Activated CD4-positive, alpha-beta T cell treated with anti-CD3 and anti-CD28 coated beads for 24 hours (primary cell): Measurements from ENCODE around the gene DHTKD1.
A peak's percentile ranks its signal among the peaks of the same experiment; 100 is the strongest.

ENCODE experiments used
- DNase-seq, 2 donors: peaks; one replicate each; pipeline ENCODE4 v3.0.0-alpha.2; 2020; ENCODE audit warnings: low read depth in 2 of 2

The DHTKD1 gene

GRCh38 chr10:12068449-12069269 lies at the start of gene DHTKD1:
TSS of gene DHTKD1 (plus strand) at chr10:12068954. CDS start at chr10:12069034, 80 bp downstream.
- peak; percentile 98 to 99 for DNase-seq

DNA sequence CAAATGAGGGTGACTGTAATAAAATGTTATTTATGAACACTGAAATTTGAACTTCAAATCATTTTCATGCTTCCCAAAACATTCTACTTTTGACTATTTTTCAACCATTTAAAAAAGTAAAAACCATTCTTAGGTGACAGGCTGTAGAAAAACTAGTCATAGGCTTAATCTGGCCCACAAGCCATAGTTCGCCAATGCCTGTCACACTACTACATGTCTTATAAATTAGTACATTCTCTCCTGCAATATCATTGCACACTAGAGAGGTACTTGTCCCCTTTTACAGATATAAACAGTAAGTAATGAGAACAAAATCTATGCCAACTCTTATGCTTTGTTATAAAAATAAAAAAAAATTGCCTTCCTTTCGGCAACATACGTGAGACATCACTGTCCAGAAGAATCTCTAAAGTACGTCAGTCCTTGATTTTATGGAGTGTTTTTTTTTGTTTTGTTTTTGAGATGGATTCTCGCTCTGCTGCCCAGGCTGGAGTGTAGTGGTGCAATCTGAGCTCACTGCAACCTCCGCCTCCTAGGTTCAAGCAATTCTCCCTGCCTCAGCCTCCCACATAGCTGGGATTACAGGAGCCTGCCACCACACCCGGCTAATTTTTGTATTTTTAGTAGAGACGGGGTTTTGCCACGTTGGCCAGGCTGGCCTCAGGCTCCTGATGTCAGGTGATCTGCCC lies 49.3 kb upstream of the DHTKD1 start:
- no peak for DNase-seq

GRCh38 chr10:12020574-12020973 lies 48.2 kb upstream of the DHTKD1 start:
- DNase-seq, result no peak

GRCh38 chr10:12022580-12023257 lies 46.0 kb upstream of the DHTKD1 start:
- DNase-seq, result no peak

GRCh38 chr10:12025591-12025990 lies 43.2 kb upstream of the DHTKD1 start:
- DNase-seq, result no peak

DNA sequence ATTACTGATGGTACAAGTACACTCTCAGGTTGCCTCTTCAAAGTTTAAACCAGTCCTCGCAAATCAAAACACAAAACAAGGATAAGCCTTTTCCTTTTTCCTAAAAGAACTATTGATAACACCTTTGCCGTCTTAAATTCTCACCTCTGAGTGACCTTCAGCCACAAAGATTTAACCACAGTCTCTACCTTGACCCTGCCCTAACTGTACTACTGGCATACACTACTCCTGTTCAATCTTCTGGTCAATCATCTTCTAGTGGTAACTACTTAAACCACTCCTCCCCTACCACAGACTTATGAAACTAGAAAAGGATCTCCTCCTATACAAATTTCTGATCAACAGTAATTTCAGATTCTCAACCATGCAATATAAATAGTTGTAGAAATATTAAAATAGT lies 41.2 kb upstream of the DHTKD1 start:
- no peak for DNase-seq

GRCh38 chr10:12031404-12031803 lies 37.4 kb upstream of the DHTKD1 start:
- no peak for DNase-seq

DNA sequence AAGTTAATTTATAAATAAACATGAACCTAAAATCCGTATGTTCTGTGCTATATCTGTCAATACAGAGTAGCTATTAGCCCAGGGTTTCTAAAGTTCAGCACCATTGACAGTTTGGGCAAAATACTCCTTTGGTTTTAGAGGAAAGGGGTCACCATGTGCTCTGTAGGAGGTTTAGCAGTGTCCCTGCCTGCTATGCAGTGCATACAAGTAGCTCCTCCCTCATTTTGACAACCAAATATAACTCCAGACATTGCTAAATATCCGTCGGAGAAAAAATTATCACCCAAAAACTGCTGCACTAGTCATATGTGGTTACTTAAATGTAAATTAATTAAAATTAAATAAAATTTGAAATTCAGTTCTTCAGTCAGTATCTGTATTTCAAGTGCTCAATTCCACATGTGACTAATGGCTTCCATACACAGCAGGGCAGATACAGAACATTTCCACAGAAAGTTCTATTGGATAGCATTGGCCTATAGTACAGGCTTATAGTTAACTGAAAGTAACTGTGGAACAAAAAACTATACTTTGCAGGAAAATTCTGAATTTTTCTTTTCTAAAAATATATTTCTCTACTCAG lies 32.6 kb upstream of the DHTKD1 start:
- DNase-seq, result no peak

GRCh38 chr10:12041766-12042408 lies 26.9 kb upstream of the DHTKD1 start:
- DNase-seq, result peak in 1 of 2 donors; percentile 30

DNA sequence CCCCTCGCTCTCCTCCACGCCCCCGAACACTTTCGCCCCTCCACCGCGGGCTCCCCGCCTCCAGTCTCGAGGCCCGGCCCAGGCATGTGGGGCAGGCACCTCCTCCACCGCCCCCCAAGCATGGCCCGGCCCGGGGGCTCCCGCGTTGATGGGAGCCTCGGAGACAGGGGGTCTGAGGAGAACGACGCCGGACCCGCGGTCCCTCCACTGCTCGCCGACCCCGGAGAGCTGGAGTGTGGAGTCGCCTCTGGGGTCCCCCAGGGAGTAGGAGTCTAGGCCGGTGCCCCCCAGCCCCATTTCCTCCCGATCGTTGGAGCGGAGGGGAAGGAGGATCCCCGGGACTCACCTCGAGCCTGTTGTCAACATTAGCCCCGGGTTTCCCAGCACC lies 26.4 kb upstream of the DHTKD1 start:
- DNase-seq, result peak in 1 of 2 donors; percentile 24

- peak; percentile 95 to 96 for DNase-seq
Measured at GRCh38 chr10:12042797-12043651, 25.7 kb upstream of the DHTKD1 start, which contains the start of gene UPF2. TSS of gene UPF2 (minus strand) at chr10:12042809. CDS start at chr10:12035423, 7,386 bp downstream.

- DNase-seq, result no peak
Measured at GRCh38 chr10:12045596-12045995, 23.2 kb upstream of the DHTKD1 start.

DNA sequence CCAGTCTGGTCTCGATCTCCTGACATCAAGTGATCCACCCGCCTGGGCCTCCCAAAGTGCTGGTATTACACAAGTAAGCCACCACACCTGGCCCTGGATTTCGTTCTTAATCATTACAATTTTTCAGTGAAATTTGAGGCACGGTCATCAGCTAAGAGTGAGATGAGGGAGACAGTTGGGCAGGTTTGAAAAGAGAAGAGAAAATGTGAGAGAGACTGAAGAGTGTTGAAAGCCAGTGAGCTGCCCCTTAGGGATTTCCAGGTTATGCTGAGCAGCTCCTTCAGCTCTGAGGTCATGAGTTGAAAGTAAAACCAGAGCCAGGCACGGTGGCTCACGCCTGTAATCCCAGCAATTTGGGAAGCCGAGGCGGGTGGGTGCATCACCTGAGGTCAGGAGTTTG lies 20.2 kb upstream of the DHTKD1 start:
- DNase-seq, result no peak

DNA sequence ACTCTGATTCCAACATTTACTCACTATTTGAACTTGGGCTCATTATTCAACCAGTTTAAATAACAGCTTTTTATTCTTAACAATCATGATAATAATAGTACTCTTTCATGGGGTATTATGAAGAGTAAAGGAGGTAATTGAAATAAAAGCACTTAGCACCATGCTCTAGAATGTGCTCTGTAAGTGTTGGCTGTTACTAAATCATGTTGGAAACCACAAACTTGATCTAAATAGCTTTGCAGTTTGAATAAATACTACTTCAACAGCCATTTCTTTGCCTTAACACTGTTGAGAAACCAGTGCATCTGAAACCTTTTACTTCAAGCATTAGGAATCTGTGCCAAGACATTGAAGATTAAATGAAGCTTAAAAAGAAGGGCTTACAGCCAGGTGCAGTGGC lies 18.2 kb upstream of the DHTKD1 start:
- no peak for DNase-seq

GRCh38 chr10:12051241-12051640 lies 17.5 kb upstream of the DHTKD1 start:
- DNase-seq, result no peak

DNA sequence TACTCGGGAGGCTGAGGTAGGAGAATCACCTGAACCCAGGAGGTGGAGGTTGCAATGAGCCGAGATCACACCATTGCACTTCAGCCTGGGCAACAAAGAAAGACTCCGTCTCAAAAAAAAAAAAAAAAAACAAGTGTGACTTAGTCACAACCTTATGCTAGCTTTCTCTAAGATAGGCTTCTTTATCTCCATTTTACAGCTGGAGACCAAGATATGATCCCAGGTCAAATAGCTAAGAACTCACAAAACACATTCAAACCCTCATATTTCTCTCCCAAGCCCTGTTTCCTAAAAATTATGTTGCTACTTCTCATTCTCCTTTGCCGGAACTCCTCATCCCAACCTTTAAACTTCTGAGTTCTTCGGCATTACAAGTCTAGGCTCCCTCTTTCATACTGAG lies 13.0 kb upstream of the DHTKD1 start:
- no peak for DNase-seq

GRCh38 chr10:12056748-12057147 lies 12.0 kb upstream of the DHTKD1 start:
- DNase-seq, result no peak

GRCh38 chr10:12061124-12061523 lies 7.6 kb upstream of the DHTKD1 start:
- DNase-seq, result no peak

- no peak for DNase-seq
Measured at GRCh38 chr10:12062754-12063482, 5.8 kb upstream of the DHTKD1 start.

GRCh38 chr10:12063483-12063818 lies 5.3 kb upstream of the DHTKD1 start:
- no peak for DNase-seq
